Measurements from ENCODE around the gene CCL3. TPM values are rescaled to one million over a fixed set of nuclear protein-coding genes. Genes with fewer than 3 reads are reported as not detected.

CCL3 gene
- total RNA-seq, 2 donors from 2014 or later: 2.0 to 2.1 TPM

- DNase-seq: no peak
- no peaks in the 10 kb centered on the region for H3K9me3 ChIP-seq
- no peak within 1 kb of the TSS for H3K4me3 ChIP-seq
- intact Hi-C loops (cut with DNase I): no loop called here
- no peak within 1 kb of the TSS for H3K9ac ChIP-seq (ENCODE audit: low read depth in 2 of 2, low read length in 2 of 2)
- no peaks in the 10 kb centered on the region for H3K36me3 ChIP-seq
- no peak for TF ChIP-seq CTCF (IDR thresholded peaks at IDR 0.05)
- no peak within 1 kb of the TSS for H3K27ac ChIP-seq
- no peaks in the 10 kb centered on the region for H3K27me3 ChIP-seq
- H3K4me1 ChIP-seq: no peaks in the 10 kb centered on the region
Observed at GRCh38 chr17:36063786-36064541, 26.0 kb downstream of the CCL3 start, which contains the start of gene CCL18. CCL18 (plus strand) TSS chr17:36064272; CDS start chr17:36064343, 71 bp downstream.

GRCh38 chr17:36060816-36061215 is 29.1 kb downstream of the CCL3 start:
- intact Hi-C loops (cut with DNase I): no loop called here
- TF ChIP-seq CTCF (IDR thresholded peaks at IDR 0.05): no peak
- Histone ChIP-seq H3K4me3 (no peak overlapping the region), H3K4me1 (no peaks in the 10 kb centered on the region), H3K9ac (ENCODE audit: low read depth in 2 of 2, low read length in 2 of 2) (no peak overlapping the region), H3K36me3 (no peaks in the 10 kb centered on the region), H3K9me3 (no peaks in the 10 kb centered on the region), H3K27me3 (no peaks in the 10 kb centered on the region), H3K27ac (no peak overlapping the region)
- no peak for DNase-seq

GRCh38 chr17:36059406-36059805 is 30.5 kb downstream of the CCL3 start:
- H3K27me3 ChIP-seq: no peaks in the 10 kb centered on the region
- intact Hi-C loops (cut with DNase I): no loop called here

GRCh38 chr17:36057911-36058310 is 32.0 kb downstream of the CCL3 start:
- H3K9ac ChIP-seq (ENCODE audit: low read depth in 2 of 2, low read length in 2 of 2): no peak overlapping the region
- H3K4me3 ChIP-seq: no peak overlapping the region
- no peaks in the 10 kb centered on the region for H3K9me3 ChIP-seq
- H3K4me1 ChIP-seq: no peaks in the 10 kb centered on the region
- H3K27me3 ChIP-seq: no peaks in the 10 kb centered on the region
- no peak for TF ChIP-seq CTCF (IDR thresholded peaks at IDR 0.05)
- no peak for DNase-seq
- H3K27ac ChIP-seq: no peak overlapping the region
- H3K36me3 ChIP-seq: no peaks in the 10 kb centered on the region
- intact Hi-C loops (cut with DNase I): no loop called here

More at GRCh38 chr17:36059406-36059805, 30.5 kb downstream of the CCL3 start:
- Histone ChIP-seq H3K9ac (ENCODE audit: low read depth in 2 of 2, low read length in 2 of 2) (no peak overlapping the region), H3K9me3 (no peaks in the 10 kb centered on the region), H3K36me3 (no peaks in the 10 kb centered on the region), H3K4me1 (no peaks in the 10 kb centered on the region), H3K27ac (no peak overlapping the region), H3K4me3 (no peak overlapping the region)
- TF ChIP-seq CTCF (IDR thresholded peaks at IDR 0.05): no peak
- no peak for DNase-seq

- no peak for TF ChIP-seq CTCF (IDR thresholded peaks at IDR 0.05)
- Histone ChIP-seq H3K27me3 (no peaks in the 10 kb centered on the region), H3K36me3 (no peaks in the 10 kb centered on the region), H3K9ac (ENCODE audit: low read depth in 2 of 2, low read length in 2 of 2) (no peak overlapping the region), H3K9me3 (no peaks in the 10 kb centered on the region), H3K4me3 (no peak overlapping the region), H3K27ac (no peak overlapping the region), H3K4me1 (no peaks in the 10 kb centered on the region)
- no peak for DNase-seq
- intact Hi-C loops (cut with DNase I): no loop called here
Observed at GRCh38 chr17:36055921-36056520, 33.9 kb downstream of the CCL3 start.
